ENCODE results near the gene CD1C. TPM values are rescaled to one million over a fixed set of nuclear protein-coding genes. Genes with fewer than 3 reads are reported as not detected.

CD1C gene
- total RNA-seq, 1 donor from 2014 or later: not detected

GRCh38 chr1:158283965-158284364 lies 5.8 kb upstream of the CD1C start:
- H3K9me3 Mint-ChIP-seq: peaks cover 15% of the 10 kb centered on the region
- H3K36me3 Mint-ChIP-seq: no peaks in the 10 kb centered on the region
- H3K27ac Mint-ChIP-seq: no peak overlapping the region
- no peak for TF ChIP-seq CTCF (IDR thresholded peaks at IDR 0.05; ENCODE audit: unreplicated experiment)
- DNase-seq (ENCODE audit: low spot score in 2 of 2, unreplicated experiment in 2 of 2): no peak
- peaks cover 12% of the 10 kb centered on the region for H3K27me3 Mint-ChIP-seq (ENCODE audit: low read depth)
- H3K4me1 Mint-ChIP-seq: no peaks in the 10 kb centered on the region
- H3K4me3 Mint-ChIP-seq: no peak overlapping the region

GRCh38 chr1:158285756-158286241 lies 3.9 kb upstream of the CD1C start:
- Mint-ChIP-seq H3K4me3 (no peak overlapping the region), H3K9me3 (peaks cover 12% of the 10 kb centered on the region), H3K36me3 (no peaks in the 10 kb centered on the region), H3K27me3 (ENCODE audit: low read depth) (peaks cover 12% of the 10 kb centered on the region), H3K27ac (peak overlapping the region; percentile 16), H3K4me1 (no peaks in the 10 kb centered on the region)
- TF ChIP-seq CTCF (IDR thresholded peaks at IDR 0.05; ENCODE audit: unreplicated experiment): no peak
- DNase-seq (ENCODE audit: low spot score in 2 of 2, unreplicated experiment in 2 of 2): no peak

- no peaks in the 10 kb centered on the region for H3K36me3 Mint-ChIP-seq
- DNase-seq (ENCODE audit: low spot score in 2 of 2, unreplicated experiment in 2 of 2): no peak
- peaks cover 5% of the 10 kb centered on the region for H3K9me3 Mint-ChIP-seq
- no peak for TF ChIP-seq CTCF (IDR thresholded peaks at IDR 0.05; ENCODE audit: unreplicated experiment)
- H3K27ac Mint-ChIP-seq: no peak overlapping the region
- no peak overlapping the region for H3K4me3 Mint-ChIP-seq
- H3K4me1 Mint-ChIP-seq: no peaks in the 10 kb centered on the region
- peaks cover 12% of the 10 kb centered on the region for H3K27me3 Mint-ChIP-seq (ENCODE audit: low read depth)
Observed at GRCh38 chr1:158286487-158286886, 3.2 kb upstream of the CD1C start.

GRCh38 chr1:158286941-158287346 lies 2.8 kb upstream of the CD1C start:
- H3K4me1 Mint-ChIP-seq: no peaks in the 10 kb centered on the region
- no peak overlapping the region for H3K27ac Mint-ChIP-seq
- no peak for DNase-seq (ENCODE audit: low spot score in 2 of 2, unreplicated experiment in 2 of 2)
- H3K9me3 Mint-ChIP-seq: peaks cover under 1% of the 10 kb centered on the region
- TF ChIP-seq CTCF (IDR thresholded peaks at IDR 0.05; ENCODE audit: unreplicated experiment): no peak
- H3K4me3 Mint-ChIP-seq: no peak overlapping the region
- H3K27me3 Mint-ChIP-seq (ENCODE audit: low read depth): peaks cover 12% of the 10 kb centered on the region
- no peaks in the 10 kb centered on the region for H3K36me3 Mint-ChIP-seq

GRCh38 chr1:158290321-158290844 lies 660 bp downstream of the CD1C start:
- H3K4me3 Mint-ChIP-seq: no peak overlapping the region
- H3K9me3 Mint-ChIP-seq: no peaks in the 10 kb centered on the region
- H3K36me3 Mint-ChIP-seq: no peaks in the 10 kb centered on the region
- DNase-seq (ENCODE audit: low spot score in 2 of 2, unreplicated experiment in 2 of 2): no peak
- no peaks in the 10 kb centered on the region for H3K4me1 Mint-ChIP-seq
- no peak overlapping the region for H3K27ac Mint-ChIP-seq
- no peak for TF ChIP-seq CTCF (IDR thresholded peaks at IDR 0.05; ENCODE audit: unreplicated experiment)
- peaks cover 8% of the 10 kb centered on the region for H3K27me3 Mint-ChIP-seq (ENCODE audit: low read depth)

GRCh38 chr1:158295791-158296190 lies 6.1 kb downstream of the CD1C start:
- no peak overlapping the region for H3K4me3 Mint-ChIP-seq
- no peak overlapping the region for H3K27ac Mint-ChIP-seq
- no peak for DNase-seq (ENCODE audit: low spot score in 2 of 2, unreplicated experiment in 2 of 2)
- peaks cover 23% of the 10 kb centered on the region for H3K9me3 Mint-ChIP-seq
- no peaks in the 10 kb centered on the region for H3K4me1 Mint-ChIP-seq
- H3K36me3 Mint-ChIP-seq: no peaks in the 10 kb centered on the region
- H3K27me3 Mint-ChIP-seq (ENCODE audit: low read depth): no peaks in the 10 kb centered on the region
- no peak for TF ChIP-seq CTCF (IDR thresholded peaks at IDR 0.05; ENCODE audit: unreplicated experiment)

Data from mesothelial cell of epicardium (in vitro differentiated cells).